ENCODE results near the gene GPAM.
"Not testable (repeated sequence)": the region's sequence is repeated elsewhere in the genome, so short reads cannot be mapped to it uniquely, and the experiment has no call there.

GPAM gene

DNA sequence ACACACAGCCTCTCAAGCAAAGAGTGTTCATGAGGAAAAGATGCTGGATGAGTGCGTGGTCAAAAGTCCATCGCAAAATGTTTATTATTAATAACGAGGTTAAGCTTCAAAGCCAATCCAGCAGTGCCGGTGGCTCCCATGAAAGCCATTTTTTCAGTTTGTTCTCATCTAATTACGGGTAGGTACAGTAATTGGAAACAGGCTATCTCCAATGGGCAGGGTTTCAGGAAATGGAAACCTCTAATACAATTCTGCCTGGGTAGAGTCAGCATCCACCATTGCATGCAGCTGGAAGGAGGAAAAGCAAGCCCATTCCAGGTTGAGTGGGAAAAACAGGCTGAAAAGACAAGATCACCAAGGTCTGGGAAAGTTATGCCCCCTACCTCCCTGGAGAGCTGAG is 57.4 kb downstream of the GPAM start:
- DNase-seq, result no peak

GRCh38 chr10:112124866-112125265 is 58.7 kb downstream of the GPAM start:
- no peak for DNase-seq

DNA sequence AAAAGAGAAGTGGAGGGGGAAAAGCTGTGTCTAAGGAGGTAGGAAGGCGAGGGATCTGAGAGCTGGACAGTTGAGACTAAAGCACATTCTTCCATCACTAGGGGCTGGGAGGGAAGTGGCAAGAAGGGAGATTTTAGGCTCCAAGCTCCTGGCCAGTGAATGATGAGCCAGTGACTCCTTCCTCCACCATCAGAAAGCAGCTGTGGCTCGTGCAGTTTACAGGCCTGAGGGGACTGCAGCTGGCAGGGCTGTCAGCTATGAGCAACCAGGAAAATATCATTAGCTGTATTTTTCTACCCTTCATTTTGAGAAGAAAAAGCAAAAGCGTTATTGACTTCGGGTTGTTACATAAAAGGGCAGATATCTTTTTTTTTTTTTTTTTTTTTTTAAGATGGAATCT is 60.7 kb downstream of the GPAM start:
- DNase-seq, result no peak

GRCh38 chr10:112120491-112120890 is 63.1 kb downstream of the GPAM start:
- no peak for DNase-seq

GRCh38 chr10:112115781-112116385 is 67.7 kb downstream of the GPAM start:
- DNase-seq, result peak; percentile 28

- DNase-seq, result not testable (repeated sequence)
Observed at GRCh38 chr10:112109779-112110178, 73.8 kb downstream of the GPAM start.
